Measurements from ENCODE around the gene ARPC1A.
A peak's percentile ranks its signal among the peaks of the same experiment; 100 is the strongest.
"Not testable (repeated sequence)": the region's sequence is repeated elsewhere in the genome, so short reads cannot be mapped to it uniquely, and the experiment has no call there.

Gene ARPC1A

GRCh38 chr7:99325592-99326407 lies at the start of gene ARPC1A:
Gene ARPC1A, plus strand, starts transcription at chr7:99325898. Its CDS starts 7,456 bp downstream, at chr7:99333354.
- CTCF ChIA-PET = interaction anchor here (4.3 kb wide), 1 partner anchor 12 kb away, joined by 17 read pairs; no protein-coding TSS in a partner anchor

GRCh38 chr7:99278180-99278579 lies 47.5 kb upstream of the ARPC1A start:
- H3K4me1 Mint-ChIP-seq = peaks cover 12% of the 10 kb centered on the region
- H3K27ac Mint-ChIP-seq = no peak overlapping the region
- no peaks in the 10 kb centered on the region for H3K36me3 Mint-ChIP-seq
- H3K4me3 Mint-ChIP-seq = no peak overlapping the region
- no peak for DNase-seq
- H3K27me3 Mint-ChIP-seq = peaks cover 4% of the 10 kb centered on the region
- CTCF ChIA-PET = no interaction called here
- H3K9me3 Mint-ChIP-seq = no peaks in the 10 kb centered on the region

More at GRCh38 chr7:99325592-99326407, at the start of gene ARPC1A:
- Mint-ChIP-seq H3K36me3 (peaks cover 6% of the 10 kb centered on the region), H3K27me3 (peaks cover 8% of the 10 kb centered on the region), H3K9me3 (no peaks in the 10 kb centered on the region), H3K4me3 (peak within 1 kb of the TSS; percentile 77), H3K4me1 (peaks cover 41% of the 10 kb centered on the region), H3K27ac (peak within 1 kb of the TSS; percentile 39)
- peak; percentile 91 for DNase-seq

- H3K4me1 Mint-ChIP-seq, H3K4me3 Mint-ChIP-seq, CTCF ChIA-PET, DNase-seq, H3K9me3 Mint-ChIP-seq, H3K36me3 Mint-ChIP-seq, H3K27ac Mint-ChIP-seq, H3K27me3 Mint-ChIP-seq: not testable (repeated sequence)
These were observed 41.5 kb upstream of the ARPC1A start for GRCh38 chr7:99284165-99284564.

GRCh38 chr7:99287779-99288534 lies 37.7 kb upstream of the ARPC1A start:
- CTCF ChIA-PET = interaction anchor here (1.3 kb wide), 1 partner anchor 13 kb away, joined by 3 read pairs; no protein-coding TSS in a partner anchor
- no peak overlapping the region for H3K27ac Mint-ChIP-seq
- H3K36me3 Mint-ChIP-seq = no peaks in the 10 kb centered on the region
- no peaks in the 10 kb centered on the region for H3K27me3 Mint-ChIP-seq
- no peaks in the 10 kb centered on the region for H3K4me1 Mint-ChIP-seq
- H3K4me3 Mint-ChIP-seq = no peak overlapping the region
- no peak for DNase-seq
- no peaks in the 10 kb centered on the region for H3K9me3 Mint-ChIP-seq

- Mint-ChIP-seq H3K9me3 (no peaks in the 10 kb centered on the region), H3K36me3 (no peaks in the 10 kb centered on the region), H3K4me3 (no peak overlapping the region), H3K27ac (no peak overlapping the region), H3K4me1 (no peaks in the 10 kb centered on the region), H3K27me3 (no peaks in the 10 kb centered on the region)
- CTCF ChIA-PET = interaction anchor here (1.6 kb wide), 1 partner anchor 11 kb away, joined by 3 read pairs; no protein-coding TSS in a partner anchor
- no peak for DNase-seq
These were observed 36.5 kb upstream of the ARPC1A start for GRCh38 chr7:99289185-99289584.

- H3K9me3 Mint-ChIP-seq, H3K27ac Mint-ChIP-seq, H3K4me3 Mint-ChIP-seq, H3K36me3 Mint-ChIP-seq, DNase-seq, H3K4me1 Mint-ChIP-seq, H3K27me3 Mint-ChIP-seq: not testable (repeated sequence)
- CTCF ChIA-PET = interaction anchor here (1.6 kb wide), 1 partner anchor 10 kb away, joined by 3 read pairs; no protein-coding TSS in a partner anchor
These were observed 35.5 kb upstream of the ARPC1A start for GRCh38 chr7:99290148-99290547.

- no peak overlapping the region for H3K27ac Mint-ChIP-seq
- no peaks in the 10 kb centered on the region for H3K27me3 Mint-ChIP-seq
- H3K36me3 Mint-ChIP-seq = no peaks in the 10 kb centered on the region
- no peak overlapping the region for H3K4me3 Mint-ChIP-seq
- no peak for DNase-seq
- H3K9me3 Mint-ChIP-seq = no peaks in the 10 kb centered on the region
- CTCF ChIA-PET = no interaction called here
- no peaks in the 10 kb centered on the region for H3K4me1 Mint-ChIP-seq
These were observed 34.6 kb upstream of the ARPC1A start for GRCh38 chr7:99290980-99291607.

- Mint-ChIP-seq H3K4me1 (no peaks in the 10 kb centered on the region), H3K27me3 (no peaks in the 10 kb centered on the region), H3K27ac (no peak overlapping the region), H3K9me3 (no peaks in the 10 kb centered on the region), H3K4me3 (no peak overlapping the region), H3K36me3 (no peaks in the 10 kb centered on the region)
- DNase-seq = no peak
- CTCF ChIA-PET = no interaction called here
These were observed 33.6 kb upstream of the ARPC1A start for GRCh38 chr7:99292127-99292526.

- CTCF ChIA-PET = interaction anchor here (1.0 kb wide), 1 partner anchor 18 kb away, joined by 3 read pairs; no protein-coding TSS in a partner anchor
- Mint-ChIP-seq H3K27me3 (no peaks in the 10 kb centered on the region), H3K36me3 (no peaks in the 10 kb centered on the region), H3K4me3 (no peak overlapping the region), H3K27ac (no peak overlapping the region), H3K9me3 (no peaks in the 10 kb centered on the region), H3K4me1 (no peaks in the 10 kb centered on the region)
- DNase-seq = no peak
These were observed 32.5 kb upstream of the ARPC1A start for GRCh38 chr7:99293167-99293566.

- H3K36me3 Mint-ChIP-seq = no peaks in the 10 kb centered on the region
These were observed 32.0 kb upstream of the ARPC1A start for GRCh38 chr7:99293650-99294049.

GRCh38 chr7:99296471-99296870 lies 29.2 kb upstream of the ARPC1A start:
- CTCF ChIA-PET = no interaction called here
- Mint-ChIP-seq H3K27ac (no peak overlapping the region), H3K27me3 (no peaks in the 10 kb centered on the region), H3K9me3 (no peaks in the 10 kb centered on the region), H3K4me3 (no peak overlapping the region), H3K4me1 (no peaks in the 10 kb centered on the region), H3K36me3 (no peaks in the 10 kb centered on the region)
- DNase-seq = no peak

More at GRCh38 chr7:99293650-99294049, 32.0 kb upstream of the ARPC1A start:
- Mint-ChIP-seq H3K27me3 (no peaks in the 10 kb centered on the region), H3K4me1 (no peaks in the 10 kb centered on the region), H3K9me3 (no peaks in the 10 kb centered on the region), H3K27ac (no peak overlapping the region), H3K4me3 (no peak overlapping the region)
- CTCF ChIA-PET = interaction anchor here (1.0 kb wide), 1 partner anchor 19 kb away, joined by 3 read pairs; no protein-coding TSS in a partner anchor
- DNase-seq = no peak

- no peak overlapping the region for H3K4me3 Mint-ChIP-seq
- H3K27ac Mint-ChIP-seq = no peak overlapping the region
- CTCF ChIA-PET = no interaction called here
These were observed 24.2 kb upstream of the ARPC1A start for GRCh38 chr7:99301496-99301895.

GRCh38 chr7:99305473-99306260 lies 20.0 kb upstream of the ARPC1A start:
- no peak overlapping the region for H3K27ac Mint-ChIP-seq

More at GRCh38 chr7:99301496-99301895, 24.2 kb upstream of the ARPC1A start:
- Mint-ChIP-seq H3K36me3 (no peaks in the 10 kb centered on the region), H3K27me3 (peaks cover 3% of the 10 kb centered on the region), H3K9me3 (no peaks in the 10 kb centered on the region), H3K4me1 (no peaks in the 10 kb centered on the region)
- no peak for DNase-seq

More at GRCh38 chr7:99305473-99306260, 20.0 kb upstream of the ARPC1A start:
- Mint-ChIP-seq H3K4me1 (no peaks in the 10 kb centered on the region), H3K4me3 (no peak overlapping the region), H3K9me3 (no peaks in the 10 kb centered on the region), H3K36me3 (no peaks in the 10 kb centered on the region), H3K27me3 (peaks cover 15% of the 10 kb centered on the region)
- CTCF ChIA-PET = no interaction called here
- no peak for DNase-seq

Measured in activated naive CD4-positive, alpha-beta T cell treated with anti-CD3 and anti-CD28 coated beads, Interleukin-2, amount 10 ng/mL, durations not matched to agents 7 days and 5 days (primary cell).